K562 (cell line): Measurements from ENCODE around the gene LSM12. TPM values are rescaled to one million over a fixed set of nuclear protein-coding genes. Genes with fewer than 3 reads are reported as not detected.
A peak's percentile ranks its signal among the peaks of the same experiment; 100 is the strongest.

ENCODE experiments used
- CBX5 ChIP-seq: IDR thresholded peaks from 2 replicates; pipeline ENCODE4 v1.6.1; 2014; ENCODE audit warnings: low read depth, borderline replicate concordance
- CHD4 ChIP-seq: fragments of 200-600 bp; sonication (generic); IDR thresholded peaks from 3 replicates; pipeline ENCODE4 v1.6.1; 2012; ENCODE audit warnings: low read depth, mild to moderate bottlenecking, mixed read lengths, low read length, inconsistent platforms; ENCODE audit not compliant: insufficient read depth, insufficient replicate concordance, poor library complexity, severe bottlenecking
- JUN ChIP-seq, 2 experiments: sonication (generic) in 1 of 2; formaldehyde crosslinking in 1 of 2; IDR thresholded peaks; 2 replicates each; pipeline versions ENCODE4 v1.6.1 to v1.8.0; 2012 to 2022; ENCODE audit warnings: borderline replicate concordance in 2 of 2, mild to moderate bottlenecking in 2 of 2, improper control_type of control experiment in 1 of 2, low read depth in 1 of 2, low read length in 1 of 2, missing genetic modification reagents in 1 of 2
- KLF13 ChIP-seq: fragments of 450-650 bp; IDR thresholded peaks from 2 replicates; pipeline ENCODE4 v1.6.1; 2016; ENCODE audit warnings: missing genetic modification characterization, low read depth, mild to moderate bottlenecking, missing compliant biosample characterization, moderate library complexity, borderline replicate concordance
- L3MBTL2 ChIP-seq: fragments of 450-650 bp; IDR thresholded peaks from 2 replicates; pipeline ENCODE4 v1.6.1; 2016; ENCODE audit warnings: mild to moderate bottlenecking, moderate library complexity
- MEF2A ChIP-seq: IDR thresholded peaks from 2 replicates; pipeline ENCODE4 v1.6.1; 2011; ENCODE audit warnings: low read depth, mild to moderate bottlenecking, low read length, moderate library complexity; ENCODE audit not compliant: control insufficient read depth
- NEUROD1 ChIP-seq: fragments of 150-350 bp; IDR thresholded peaks from 2 replicates; pipeline ENCODE4 v1.6.1; 2014; ENCODE audit warnings: borderline replicate concordance, low read length, low read depth; ENCODE audit not compliant: partially characterized antibody
- NFIX ChIP-seq: fragments of 250-450 bp; sonication (Bioruptor Pico); IDR thresholded peaks from 2 replicates; pipeline ENCODE4 v1.4.0; 2020; ENCODE audit warnings: low read depth, mild to moderate bottlenecking, moderate library complexity
- POLR2G ChIP-seq: fragments of 200-400 bp; formaldehyde crosslinking; IDR thresholded peaks from 2 replicates; pipeline ENCODE4 v1.6.1; 2017; ENCODE audit warnings: low read depth, mild to moderate bottlenecking, antibody characterized with exemption, low read length, moderate library complexity
- PRPF4 ChIP-seq: fragments of 200-400 bp; formaldehyde crosslinking; IDR thresholded peaks from one replicate; pipeline ENCODE4 v1.6.1; 2017; ENCODE audit warnings: low read length, low read depth, mild to moderate bottlenecking; ENCODE audit not compliant: insufficient read depth, poor library complexity, severe bottlenecking
- PTTG1 ChIP-seq: fragments of 450-650 bp; IDR thresholded peaks from 2 replicates; pipeline ENCODE4 v1.6.1; 2016; ENCODE audit warnings: low read depth, mild to moderate bottlenecking, missing genetic modification characterization, missing compliant biosample characterization
- RCOR1 ChIP-seq, 2 experiments: IDR thresholded peaks; 2 replicates each; pipeline ENCODE4 v1.6.1; 2012; ENCODE audit warnings: low read depth in 2 of 2, low read length in 2 of 2, borderline replicate concordance in 1 of 2, improper control_type of control experiment in 1 of 2
- YY1 ChIP-seq, 3 experiments: IDR thresholded peaks; 2 replicates each; pipeline ENCODE4 v1.6.1; 2011; ENCODE audit warnings: low read length in 2 of 3, mild to moderate bottlenecking in 2 of 3, moderate library complexity in 2 of 3, borderline replicate concordance in 1 of 3, control low read depth in 1 of 3, low read depth in 1 of 3; ENCODE audit not compliant: insufficient read depth in 3 of 3, insufficient replicate concordance in 2 of 3, control insufficient read depth in 1 of 3, insufficient read length in 1 of 3; ENCODE audit errors: extremely low read depth in 1 of 3
- polyA plus RNA-seq, 8 experiments: library from polyadenylated mRNA; depleted of rRNA in 4 of 8; stranded (reverse) in 5 of 8; unstranded in 3 of 8; fragments of >200 nt; fragmentation: Nextera tagmentation in 2 of 8; fragmentation: Illumina TruSeq in 1 of 8; extraction: Ambion mirVana in 2 of 8; extraction: Trizol in 1 of 8; gene quantifications; 2 replicates each; pipeline versions ENCODE4 v1.2.1 to v1.2.3, GENCODE V29; 2011 to 2014; ENCODE audit warnings: inconsistent platforms in 1 of 8, missing spikeins in 1 of 8
- total RNA-seq, 7 experiments: library from RNA; depleted of rRNA in 6 of 7; stranded (reverse); fragments of >200 nt in 6 of 7; fragmentation: Illumina TruSeq in 2 of 7; extraction: Trizol in 2 of 7; gene quantifications; 2 replicates each; pipeline versions ENCODE4 v1.2.1 to v1.2.3, GENCODE V29; 2011 to 2021; ENCODE audit warnings: low replicate concordance in 1 of 7
- TF ChIP-seq, protein P1 (sequence below): fragments of 450-650 bp; IDR thresholded peaks from 2 replicates; pipeline ENCODE4 v1.6.1; 2016; ENCODE audit warnings: missing biosample characterization, missing genetic modification characterization
- TF ChIP-seq, protein P2 (sequence below): fragments of 200-800 bp; sonication (Bioruptor generic); IDR thresholded peaks from 2 replicates; pipeline ENCODE4 v1.6.1; 2017; ENCODE audit warnings: missing genetic modification characterization, missing compliant biosample characterization
- TF ChIP-seq, protein P3 (sequence below): sonication (generic); formaldehyde crosslinking; IDR thresholded peaks from 2 replicates; pipeline ENCODE4 v1.8.1; 2023; ENCODE audit warnings: mild to moderate bottlenecking, missing genetic modification reagents
- TF ChIP-seq, protein P4 (sequence below): fragments of 250-450 bp; sonication (Bioruptor Pico); IDR thresholded peaks from 2 replicates; pipeline ENCODE4 v1.9.0; 2021; ENCODE audit warnings: mild to moderate bottlenecking

LSM12 gene
- total and polyA plus RNA-seq, 9 of the 15 experiments (the other 6 are each of a cell fraction or from before 2014, with no cell fraction given): 53.0 to 258 (median 89.3) TPM

DNA sequence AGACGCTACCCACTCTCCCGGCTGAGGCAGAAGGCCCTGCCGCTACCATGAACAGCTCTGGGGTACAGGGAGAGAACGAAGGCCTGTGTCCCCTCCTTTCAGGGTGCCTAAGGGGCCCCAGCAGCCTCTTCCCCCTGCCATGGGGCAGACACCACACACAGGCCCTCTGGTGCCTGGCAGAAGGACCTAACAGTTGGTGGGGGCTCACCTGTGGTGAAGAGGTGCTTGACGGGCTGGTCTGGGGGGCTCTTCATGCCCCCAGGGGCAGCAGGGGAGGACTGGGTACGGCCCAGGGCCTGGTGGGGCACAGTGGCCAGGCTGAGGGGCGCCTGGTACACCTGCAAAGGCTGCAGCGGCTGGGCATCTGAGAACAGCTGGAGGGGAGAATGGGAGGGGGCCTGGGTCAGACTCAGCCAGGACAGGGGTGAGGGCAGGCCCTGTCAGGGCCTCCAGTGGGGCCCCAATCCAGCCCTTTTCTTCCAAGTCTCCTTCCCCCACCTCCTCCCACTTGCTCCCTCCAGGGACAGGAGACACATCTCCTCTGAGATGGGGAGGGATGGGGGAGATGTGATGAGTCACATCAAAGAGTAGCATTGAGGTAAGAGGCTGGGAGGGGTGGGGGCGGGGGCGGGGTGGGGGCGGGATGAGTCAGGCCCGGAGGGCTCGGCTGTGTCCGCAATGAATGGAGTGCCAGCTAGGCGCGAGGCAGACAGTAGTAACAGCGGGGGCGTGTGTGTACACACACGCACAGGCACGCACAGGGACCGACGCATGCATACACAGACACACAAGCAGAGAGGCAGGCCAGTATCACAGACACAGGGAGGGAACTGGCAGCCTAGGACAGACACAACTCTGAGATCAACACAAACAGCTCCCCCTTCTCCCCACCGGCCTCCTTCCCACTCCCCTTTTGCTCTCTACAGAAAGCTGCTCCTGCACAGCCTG is 20.2 kb upstream of the LSM12 start (continued):
- TF ChIP-seq RCOR1 (IDR thresholded peaks at IDR 0.05; ENCODE audit: borderline replicate concordance in 1 of 2, low read depth in 2 of 2, low read length in 2 of 2) (peak in 1 of 2 experiments; percentile 84; a peak in 2 of 4 replicates), L3MBTL2 (0 out of 2 replicates have a peak, but pooled peaks have one; percentile 24), NEUROD1 (peak; percentile 73), POLR2G (peak; percentile 57), KLF13 (tag) (no peak), JUN (IDR thresholded peaks at IDR 0.05; ENCODE audit: borderline replicate concordance, low read depth, low read length) (peak; percentile 46; the same call in 1 of the 2 replicates), JUN (CRISPR knock-in tag; IDR thresholded peaks at IDR 0.05; ENCODE audit: borderline replicate concordance) (no peak), YY1 (IDR thresholded peaks at IDR 0.05; ENCODE audit: borderline replicate concordance in 1 of 3, control insufficient read depth in 1 of 3, extremely low read depth in 1 of 3, insufficient read depth in 3 of 3, insufficient read length in 1 of 3, insufficient replicate concordance in 2 of 3, low read depth in 1 of 3, low read length in 2 of 3) (no peak), CHD4 (no peak), PRPF4 (no peak), PTTG1 (tag) (no peak), NFIX (CRISPR knock-in tag) (no peak), MEF2A (0 out of 2 replicates have a peak, but pooled peaks have one; percentile 17), CBX5 (no peak)
- TF ChIP-seq, protein P1, sequence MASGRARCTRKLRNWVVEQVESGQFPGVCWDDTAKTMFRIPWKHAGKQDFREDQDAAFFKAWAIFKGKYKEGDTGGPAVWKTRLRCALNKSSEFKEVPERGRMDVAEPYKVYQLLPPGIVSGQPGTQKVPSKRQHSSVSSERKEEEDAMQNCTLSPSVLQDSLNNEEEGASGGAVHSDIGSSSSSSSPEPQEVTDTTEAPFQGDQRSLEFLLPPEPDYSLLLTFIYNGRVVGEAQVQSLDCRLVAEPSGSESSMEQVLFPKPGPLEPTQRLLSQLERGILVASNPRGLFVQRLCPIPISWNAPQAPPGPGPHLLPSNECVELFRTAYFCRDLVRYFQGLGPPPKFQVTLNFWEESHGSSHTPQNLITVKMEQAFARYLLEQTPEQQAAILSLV (tag): no peak
- TF ChIP-seq, protein P2, sequence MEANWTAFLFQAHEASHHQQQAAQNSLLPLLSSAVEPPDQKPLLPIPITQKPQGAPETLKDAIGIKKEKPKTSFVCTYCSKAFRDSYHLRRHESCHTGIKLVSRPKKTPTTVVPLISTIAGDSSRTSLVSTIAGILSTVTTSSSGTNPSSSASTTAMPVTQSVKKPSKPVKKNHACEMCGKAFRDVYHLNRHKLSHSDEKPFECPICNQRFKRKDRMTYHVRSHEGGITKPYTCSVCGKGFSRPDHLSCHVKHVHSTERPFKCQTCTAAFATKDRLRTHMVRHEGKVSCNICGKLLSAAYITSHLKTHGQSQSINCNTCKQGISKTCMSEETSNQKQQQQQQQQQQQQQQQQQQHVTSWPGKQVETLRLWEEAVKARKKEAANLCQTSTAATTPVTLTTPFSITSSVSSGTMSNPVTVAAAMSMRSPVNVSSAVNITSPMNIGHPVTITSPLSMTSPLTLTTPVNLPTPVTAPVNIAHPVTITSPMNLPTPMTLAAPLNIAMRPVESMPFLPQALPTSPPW (CRISPR knock-in tag): peak; percentile 96
- TF ChIP-seq, protein P3, sequence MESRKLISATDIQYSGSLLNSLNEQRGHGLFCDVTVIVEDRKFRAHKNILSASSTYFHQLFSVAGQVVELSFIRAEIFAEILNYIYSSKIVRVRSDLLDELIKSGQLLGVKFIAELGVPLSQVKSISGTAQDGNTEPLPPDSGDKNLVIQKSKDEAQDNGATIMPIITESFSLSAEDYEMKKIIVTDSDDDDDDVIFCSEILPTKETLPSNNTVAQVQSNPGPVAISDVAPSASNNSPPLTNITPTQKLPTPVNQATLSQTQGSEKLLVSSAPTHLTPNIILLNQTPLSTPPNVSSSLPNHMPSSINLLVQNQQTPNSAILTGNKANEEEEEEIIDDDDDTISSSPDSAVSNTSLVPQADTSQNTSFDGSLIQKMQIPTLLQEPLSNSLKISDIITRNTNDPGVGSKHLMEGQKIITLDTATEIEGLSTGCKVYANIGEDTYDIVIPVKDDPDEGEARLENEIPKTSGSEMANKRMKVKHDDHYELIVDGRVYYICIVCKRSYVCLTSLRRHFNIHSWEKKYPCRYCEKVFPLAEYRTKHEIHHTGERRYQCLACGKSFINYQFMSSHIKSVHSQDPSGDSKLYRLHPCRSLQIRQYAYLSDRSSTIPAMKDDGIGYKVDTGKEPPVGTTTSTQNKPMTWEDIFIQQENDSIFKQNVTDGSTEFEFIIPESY (CRISPR knock-in tag): no peak
- TF ChIP-seq, protein P4, sequence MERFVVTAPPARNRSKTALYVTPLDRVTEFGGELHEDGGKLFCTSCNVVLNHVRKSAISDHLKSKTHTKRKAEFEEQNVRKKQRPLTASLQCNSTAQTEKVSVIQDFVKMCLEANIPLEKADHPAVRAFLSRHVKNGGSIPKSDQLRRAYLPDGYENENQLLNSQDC (CRISPR knock-in tag): no peak
